ENCODE results near the gene LRRC9.
"Not testable (repeated sequence)": the region's sequence is repeated elsewhere in the genome, so short reads cannot be mapped to it uniquely, and the experiment has no call there.

The LRRC9 gene

DNA sequence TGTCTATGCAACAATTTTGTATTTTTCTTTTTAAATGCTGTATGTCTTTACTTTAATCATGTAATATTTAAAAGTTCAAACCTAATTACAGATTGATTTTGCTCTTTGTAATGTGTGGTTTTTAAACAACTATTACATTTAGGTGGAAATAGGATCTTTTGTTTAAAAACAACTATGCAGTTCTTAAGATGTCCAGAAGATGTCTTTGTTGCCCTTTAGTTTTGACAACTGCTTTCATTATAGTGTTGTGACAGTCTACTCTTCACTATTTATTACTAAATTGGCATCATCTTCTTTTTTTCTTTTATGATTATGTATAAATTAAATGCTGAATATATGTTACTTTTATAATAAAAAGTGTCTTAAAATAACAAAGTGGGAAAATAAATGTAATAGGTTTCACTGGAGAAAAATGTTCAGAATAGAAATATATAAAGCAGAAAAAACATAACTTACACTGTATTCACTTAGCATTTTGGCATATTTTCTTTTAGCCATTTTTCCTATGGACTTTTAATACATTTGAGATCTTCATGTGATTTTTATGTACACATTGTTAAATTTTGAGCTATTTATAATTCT lies 144.6 kb downstream of the LRRC9 start:
- DNase-seq (ENCODE audit: low spot score): peak; percentile 48

DNA sequence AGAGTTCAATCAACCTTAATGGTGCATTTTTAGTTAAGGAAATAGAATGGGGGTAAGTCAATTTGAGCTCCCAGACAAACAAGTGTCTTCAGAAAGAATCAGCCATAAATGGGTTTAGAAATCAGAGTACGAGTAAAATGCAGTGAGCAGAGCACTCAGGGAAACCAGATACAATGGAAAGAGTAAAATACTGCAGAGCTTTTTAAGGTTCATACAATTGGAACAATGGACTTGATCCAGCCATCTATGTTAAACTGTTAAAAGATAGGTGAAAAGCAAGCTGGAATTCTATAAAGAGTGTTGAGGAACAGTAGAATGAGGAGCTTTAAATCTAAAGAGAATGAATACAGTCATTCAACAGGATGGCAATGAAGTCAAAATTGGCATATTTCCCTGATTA lies 147.9 kb downstream of the LRRC9 start:
- no peak for DNase-seq (ENCODE audit: low spot score)

DNA sequence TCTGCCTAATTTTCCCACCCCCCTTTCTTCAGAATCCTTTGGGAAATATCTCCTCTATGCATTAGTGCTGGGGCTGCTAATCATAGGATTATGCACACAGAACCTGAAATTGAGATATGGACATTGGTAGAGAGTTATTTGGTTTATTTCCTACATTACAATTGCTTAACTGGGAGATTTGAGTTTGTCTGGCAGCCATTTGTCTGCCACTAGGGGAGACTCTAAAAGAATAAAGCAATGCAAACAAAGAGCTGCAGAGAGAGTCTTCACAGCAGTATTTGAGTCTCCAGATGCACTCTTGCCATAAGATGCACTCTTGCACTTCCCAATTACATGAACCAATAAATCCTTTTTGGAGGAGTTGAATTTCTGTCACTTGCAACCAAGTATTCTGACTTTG lies 159.8 kb downstream of the LRRC9 start:
- DNase-seq (ENCODE audit: low spot score): no peak

DNA sequence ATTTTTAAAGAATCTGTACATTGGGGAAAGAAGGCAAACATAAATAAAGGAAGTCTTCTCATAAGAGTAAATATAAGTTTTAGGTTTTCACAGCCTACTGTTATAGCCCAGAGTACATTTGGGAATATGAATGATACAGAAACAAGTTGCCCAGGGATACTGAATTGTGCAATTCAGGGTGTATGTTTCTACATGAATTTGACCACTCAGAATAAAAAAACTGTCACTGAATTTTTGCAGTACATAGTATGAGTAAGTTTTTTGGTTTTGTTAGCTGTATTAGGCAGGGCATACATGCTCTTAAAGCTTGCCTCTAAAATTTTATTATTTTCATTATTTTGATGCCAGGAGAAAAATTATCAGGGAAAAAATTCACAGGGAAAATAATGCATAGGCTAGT lies 165.1 kb downstream of the LRRC9 start:
- no peak for DNase-seq (ENCODE audit: low spot score)

DNA sequence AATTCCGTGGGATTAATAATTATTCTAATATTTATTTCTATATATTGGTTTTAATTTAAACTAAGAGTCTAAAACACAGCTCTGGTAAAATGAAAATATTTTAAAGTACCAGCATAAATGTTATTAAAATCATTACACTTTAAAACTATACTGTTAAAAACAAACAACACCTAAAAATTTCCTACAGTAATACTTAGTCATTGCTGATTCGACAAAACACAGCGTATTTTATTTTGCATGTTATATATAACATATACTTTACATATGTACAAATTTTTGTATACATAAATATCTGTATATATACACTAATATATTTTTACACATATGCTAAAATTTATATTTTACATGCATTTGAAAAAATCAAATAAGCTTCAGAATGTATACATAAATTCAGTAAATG lies 165.7 kb downstream of the LRRC9 start:
- no peak for DNase-seq (ENCODE audit: low spot score)

DNA sequence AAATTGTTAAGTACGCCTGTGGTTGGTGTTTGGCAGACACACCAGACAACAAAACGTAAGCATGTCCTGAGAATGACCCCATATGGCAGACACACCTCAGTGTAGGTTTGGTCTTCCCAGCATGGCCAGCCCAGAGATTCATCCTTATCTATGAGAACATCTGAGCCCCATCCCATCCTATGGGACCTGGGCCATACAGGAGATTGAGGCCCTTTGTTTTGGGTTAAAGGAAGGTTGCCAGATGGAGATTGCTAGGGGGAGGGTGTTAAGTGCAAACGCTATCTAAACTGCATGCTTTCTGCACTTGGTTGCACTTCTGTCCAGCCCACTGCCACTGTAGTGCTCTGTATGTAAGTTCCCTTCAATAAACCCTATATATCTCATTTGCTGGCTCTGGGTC lies 167.7 kb downstream of the LRRC9 start:
- no peak for DNase-seq (ENCODE audit: low spot score)

DNA sequence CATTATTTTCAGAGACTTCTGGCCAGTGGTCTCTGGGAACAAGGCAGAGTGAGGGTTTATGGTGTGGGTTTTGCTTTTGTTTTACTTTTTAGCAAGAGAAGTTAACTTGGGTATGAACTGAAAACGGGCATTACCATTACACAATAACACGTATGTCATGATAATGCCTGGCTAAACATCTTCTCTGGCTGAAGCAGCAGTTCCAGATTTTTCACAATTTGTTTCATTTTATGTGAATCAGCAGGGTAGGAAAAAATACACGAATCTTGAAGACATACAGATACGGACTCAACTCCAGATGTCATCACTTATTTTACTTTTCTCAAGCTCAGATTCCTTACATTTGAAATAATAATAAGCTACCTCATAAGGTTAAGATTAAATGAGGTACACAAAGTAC lies 169.3 kb downstream of the LRRC9 start:
- DNase-seq (ENCODE audit: low spot score): no peak

DNA sequence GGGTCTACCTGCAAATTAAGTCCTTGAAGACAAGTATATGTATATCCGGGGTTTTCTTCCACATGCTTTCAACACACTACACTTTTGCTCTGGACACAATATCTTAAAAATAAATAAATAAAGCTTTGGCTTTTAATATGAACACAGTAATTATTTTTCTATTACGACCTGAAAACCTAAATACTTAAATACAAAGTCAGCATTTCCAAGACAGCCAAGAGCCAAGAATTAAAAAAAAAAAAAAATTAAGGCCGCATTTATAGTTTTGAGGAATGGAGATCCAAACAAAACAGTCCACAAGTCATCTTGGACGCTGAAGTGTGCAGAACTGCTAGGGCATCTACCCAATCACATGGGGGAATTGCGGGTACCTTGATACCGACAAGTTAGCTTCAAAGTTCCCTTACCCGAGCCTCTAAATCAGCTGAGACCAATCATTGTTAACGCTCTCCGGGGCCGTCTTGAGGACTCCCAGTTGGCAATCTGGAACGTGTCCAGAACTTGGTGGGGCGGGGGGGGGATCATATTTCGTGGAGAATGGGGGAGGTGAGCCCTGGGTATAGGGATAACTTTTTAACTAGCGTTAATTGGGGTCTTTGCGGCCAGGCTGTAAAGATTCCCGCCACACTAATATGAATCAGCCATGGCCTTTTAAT lies 171.0 kb downstream of the LRRC9 start:
- DNase-seq (ENCODE audit: low spot score): peak; percentile 22

DNA sequence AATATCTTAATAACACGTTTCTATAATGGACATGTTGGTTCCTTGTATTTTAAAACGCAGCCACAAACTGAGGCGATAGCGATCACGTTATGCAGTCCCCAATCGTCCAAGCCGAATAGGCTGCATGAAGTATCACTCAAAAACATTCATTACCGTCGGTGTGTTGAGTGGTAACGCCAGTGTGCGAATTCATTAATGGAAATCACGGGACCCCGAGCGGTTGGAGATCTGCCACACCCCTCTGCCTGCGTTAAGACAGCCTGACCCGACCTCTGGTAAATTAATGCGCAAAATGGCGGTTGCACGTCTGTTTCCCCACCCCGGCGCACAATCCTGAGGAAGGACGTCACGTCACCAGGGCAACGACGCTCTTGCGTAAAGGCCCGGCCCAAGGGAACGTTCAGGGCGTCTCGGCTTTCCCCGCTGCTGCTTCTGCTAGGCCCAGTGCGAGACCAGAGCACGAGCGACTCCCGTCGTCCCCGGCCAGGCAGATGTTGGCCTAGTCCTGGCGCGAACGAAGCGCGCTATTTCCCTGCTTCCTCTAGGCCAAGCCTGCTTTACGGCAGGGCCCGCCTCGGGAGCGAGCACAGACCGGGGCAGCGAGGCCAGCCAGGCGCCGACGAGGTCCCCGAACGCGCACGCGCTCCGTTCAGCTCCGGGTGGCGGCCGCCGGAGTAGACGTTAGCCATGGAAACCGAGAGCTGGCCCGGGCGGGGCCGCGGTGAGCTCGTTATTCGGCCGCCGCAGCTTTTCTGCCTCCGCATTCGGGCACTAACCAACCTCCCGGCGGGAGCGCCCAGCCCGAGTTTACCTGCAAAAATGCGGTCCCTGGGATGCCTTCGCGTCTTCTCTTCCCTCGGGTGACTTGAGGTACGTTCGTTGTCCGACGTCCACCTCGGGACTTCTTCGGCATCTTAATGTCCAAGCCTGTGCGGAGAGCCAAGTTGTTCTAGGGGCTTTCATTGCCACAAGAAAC lies 171.9 kb downstream of the LRRC9 start, which contains the start of gene PCNX4:
Gene PCNX4, plus strand, starts transcription at position 374 of the 976 bp plus-strand sequence. CDS start 15,716 bp downstream, outside the sequence.
- peak; percentile 94 for DNase-seq (ENCODE audit: low spot score)

DNA sequence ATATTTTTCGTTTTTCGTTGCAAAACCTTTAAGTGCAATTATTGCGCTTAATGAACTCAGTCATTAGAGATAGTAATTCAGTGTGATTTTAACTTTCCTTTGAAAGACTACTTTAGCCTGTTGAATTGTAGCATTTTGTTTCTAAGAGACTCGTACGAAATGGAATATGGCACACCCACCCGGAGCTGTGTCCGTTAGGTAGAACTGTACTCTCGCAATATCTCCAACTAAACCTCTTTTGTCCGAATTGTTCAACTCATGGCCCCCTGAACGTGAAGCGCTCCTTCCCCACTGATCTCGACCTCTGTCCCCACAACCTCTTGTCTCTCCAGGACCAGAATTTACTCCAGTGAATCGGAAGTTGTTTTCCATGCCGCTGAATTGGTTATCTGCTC lies 172.6 kb downstream of the LRRC9 start:
- peak; percentile 13 for DNase-seq (ENCODE audit: low spot score)

DNA sequence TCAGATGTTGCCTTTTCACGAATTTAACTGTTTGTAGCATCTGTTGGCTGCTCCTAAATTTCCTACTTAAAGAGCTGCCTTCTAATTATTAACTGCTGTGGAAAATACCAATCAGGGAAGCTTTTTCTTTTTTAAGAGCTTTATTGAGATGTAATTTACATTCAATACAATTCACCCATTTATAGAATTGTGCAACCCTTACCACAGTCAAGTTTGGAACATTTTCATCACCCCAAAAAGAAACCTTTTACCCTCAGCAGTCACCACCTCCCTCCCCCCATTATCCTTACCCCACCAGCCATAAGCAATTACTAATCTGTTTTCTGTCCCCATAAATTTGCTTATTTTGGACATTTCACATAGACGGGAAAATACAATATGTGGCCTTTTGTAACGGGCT lies 173.1 kb downstream of the LRRC9 start:
- DNase-seq (ENCODE audit: low spot score): no peak

DNA sequence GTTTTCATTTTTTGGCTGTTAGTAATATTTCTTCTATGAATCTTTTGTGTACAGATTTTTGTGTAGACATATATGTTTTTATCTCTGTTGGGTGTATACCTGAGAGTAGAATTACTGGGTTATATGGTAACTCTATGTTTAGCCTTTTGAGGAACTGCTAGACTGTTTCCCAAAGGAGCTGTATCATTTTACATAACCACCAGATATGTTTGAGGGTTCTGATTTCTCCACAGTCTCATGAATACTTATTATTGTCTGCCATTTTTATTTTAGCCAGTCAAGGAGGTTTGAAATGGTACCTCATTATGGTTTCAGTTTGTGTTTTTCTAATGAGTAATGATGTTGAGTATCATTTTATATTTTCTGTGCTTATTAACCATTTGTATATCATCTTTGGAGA lies 173.7 kb downstream of the LRRC9 start:
- no peak for DNase-seq (ENCODE audit: low spot score)

DNA sequence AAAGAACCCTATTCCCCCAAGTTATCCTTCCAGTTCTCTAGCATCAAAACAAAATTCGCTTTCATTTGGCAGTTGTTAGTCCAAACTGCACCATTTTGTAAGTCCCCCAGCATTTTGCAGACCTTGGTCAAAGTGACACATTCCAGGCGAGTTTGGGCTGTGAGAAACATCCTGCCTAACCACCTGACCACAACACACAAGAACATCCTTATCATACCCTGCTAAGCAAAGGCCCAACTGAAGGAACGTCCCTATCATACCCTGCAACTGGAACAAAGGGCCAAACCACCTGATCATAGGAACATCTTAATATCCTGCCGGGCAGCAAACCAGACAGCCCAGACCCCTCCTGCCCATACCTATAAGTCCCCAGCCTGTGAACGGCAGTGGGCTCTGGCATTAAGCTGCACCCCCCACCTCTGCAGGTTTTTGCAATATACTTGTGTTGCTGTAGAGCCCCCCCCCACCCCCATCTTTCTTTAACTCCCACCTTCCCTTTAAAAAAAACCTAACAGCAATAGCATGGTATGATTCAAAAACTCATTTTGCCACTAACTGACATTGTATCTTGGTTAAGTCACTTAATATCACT lies 174.5 kb downstream of the LRRC9 start:
- peak; percentile 11 for DNase-seq (ENCODE audit: low spot score)

DNA sequence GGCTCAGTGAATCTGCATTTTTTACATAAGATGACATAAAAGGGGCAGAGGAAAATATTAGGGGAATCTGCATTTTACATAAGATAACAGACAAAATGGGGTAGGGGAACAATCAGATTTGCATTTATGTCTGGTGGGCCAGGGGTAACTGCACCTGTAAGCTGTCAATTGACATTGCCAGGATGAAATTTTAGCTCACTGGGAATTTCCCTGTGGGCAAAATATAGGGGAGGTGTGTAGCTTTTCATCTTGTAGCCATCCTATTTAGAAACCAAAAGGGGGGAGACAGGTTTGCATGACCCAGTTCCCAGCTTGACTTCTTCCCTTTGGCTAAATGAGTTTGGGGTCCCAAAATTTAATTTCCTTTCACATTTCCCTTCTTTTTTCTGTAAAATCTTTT lies 175.3 kb downstream of the LRRC9 start:
- no peak for DNase-seq (ENCODE audit: low spot score)

DNA sequence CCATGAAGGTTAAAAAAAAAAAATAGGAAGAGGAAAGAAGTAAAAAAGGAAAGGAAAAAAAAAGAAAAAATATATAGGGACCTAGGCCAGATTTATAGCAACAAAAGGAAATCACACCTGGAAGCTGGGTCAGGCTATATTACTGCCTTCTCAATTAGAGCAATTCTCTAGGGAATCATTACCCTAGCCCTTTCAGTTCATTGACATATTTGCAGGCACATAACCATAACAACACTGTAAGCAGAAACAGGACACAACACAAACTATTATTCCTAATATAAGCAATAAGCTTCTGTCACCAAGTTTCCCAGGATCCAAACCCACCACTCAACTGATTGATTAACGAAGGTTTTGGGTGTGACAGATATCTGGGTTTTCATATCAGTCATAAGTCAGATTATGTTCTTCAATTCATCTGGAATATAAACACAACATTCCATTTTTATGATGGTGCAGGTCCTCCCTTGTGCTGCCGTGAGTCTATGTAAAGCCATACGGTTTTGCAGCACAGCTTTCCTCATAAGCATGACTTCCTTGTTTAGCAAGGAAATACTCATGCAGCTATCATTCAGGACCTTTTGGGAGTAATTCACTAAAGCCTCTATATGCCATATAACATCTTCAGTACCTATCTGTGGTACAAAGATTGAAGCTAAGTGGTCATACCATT lies 176.0 kb downstream of the LRRC9 start:
- no peak for DNase-seq (ENCODE audit: low spot score)

DNA sequence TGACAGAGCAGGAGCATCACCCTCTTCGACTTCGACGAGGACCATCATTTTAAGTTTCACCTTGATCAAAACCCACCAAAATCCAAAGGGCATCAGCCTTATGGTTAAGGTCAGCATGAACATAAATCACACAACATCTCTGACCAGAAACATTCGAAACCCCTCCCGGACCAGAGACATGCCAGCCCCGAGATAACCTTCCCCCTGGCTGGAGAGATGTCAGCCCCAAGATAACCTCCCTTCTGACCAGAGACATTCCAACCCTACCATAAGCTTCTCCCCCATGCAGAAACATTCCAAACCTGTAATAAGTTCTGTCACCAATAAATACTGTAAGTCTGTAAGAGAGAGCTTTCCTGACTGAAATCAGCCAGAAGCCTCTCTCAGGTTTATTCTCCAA lies 178.0 kb downstream of the LRRC9 start:
- DNase-seq (ENCODE audit: low spot score): no peak

DNA sequence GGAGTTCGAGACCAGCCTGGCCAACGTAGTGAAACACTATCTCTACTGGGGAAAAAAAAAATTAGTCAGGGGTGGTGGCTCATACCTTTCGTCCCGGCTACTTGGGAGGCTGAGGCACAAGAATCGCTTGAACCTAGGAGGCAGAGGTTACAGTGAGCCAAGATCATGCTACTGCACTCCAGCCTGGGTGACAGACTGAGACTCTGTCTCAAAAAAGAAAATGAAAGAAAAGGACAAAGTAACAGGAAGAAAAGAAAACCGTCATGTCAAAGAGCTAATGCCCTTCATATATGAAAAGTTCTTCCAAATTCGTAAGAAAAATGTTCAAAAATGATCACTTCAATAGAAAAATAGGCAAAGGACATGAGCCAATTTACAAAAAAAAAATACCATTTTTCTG lies 179.9 kb downstream of the LRRC9 start:
- not testable (repeated sequence) for DNase-seq (ENCODE audit: low spot score)

DNA sequence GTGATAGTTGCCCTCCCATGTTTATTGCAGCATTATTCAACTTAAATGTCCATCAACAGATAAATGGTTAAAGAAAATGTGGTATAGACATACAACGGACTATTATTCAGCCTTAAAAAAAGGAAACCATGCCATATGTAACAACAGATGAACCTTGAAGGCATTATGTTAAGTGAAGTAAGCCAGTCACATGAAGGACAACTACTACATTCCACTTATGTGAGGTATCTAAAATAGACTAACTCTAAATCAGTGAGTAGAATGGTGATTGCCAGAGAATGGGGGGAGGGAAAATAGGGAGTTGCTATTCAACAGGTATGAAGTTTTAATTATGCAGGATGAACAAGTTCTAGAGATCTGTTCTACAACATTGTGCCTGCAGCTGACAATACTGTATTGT lies 181.8 kb downstream of the LRRC9 start:
- no peak for DNase-seq (ENCODE audit: low spot score)

DNA sequence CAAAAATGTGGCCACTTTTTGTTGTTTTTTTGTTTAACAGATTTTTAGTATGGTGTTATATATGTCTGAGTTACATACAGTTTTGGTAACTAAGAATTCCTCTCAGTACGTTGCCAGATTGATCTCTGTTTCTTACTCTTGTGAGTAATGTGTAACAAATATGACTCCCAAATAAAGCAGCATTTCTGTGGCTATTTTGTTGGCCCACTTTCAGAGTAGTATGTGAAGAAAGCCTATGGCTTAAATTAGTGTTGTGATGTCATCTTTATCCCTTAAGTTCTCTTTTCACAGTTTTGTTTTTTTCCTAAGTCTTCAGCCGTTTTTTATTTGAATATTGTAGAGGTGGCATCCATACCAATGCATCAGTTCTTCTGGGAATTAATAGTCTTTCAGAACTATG lies 182.4 kb downstream of the LRRC9 start:
- no peak for DNase-seq (ENCODE audit: low spot score)

DNA sequence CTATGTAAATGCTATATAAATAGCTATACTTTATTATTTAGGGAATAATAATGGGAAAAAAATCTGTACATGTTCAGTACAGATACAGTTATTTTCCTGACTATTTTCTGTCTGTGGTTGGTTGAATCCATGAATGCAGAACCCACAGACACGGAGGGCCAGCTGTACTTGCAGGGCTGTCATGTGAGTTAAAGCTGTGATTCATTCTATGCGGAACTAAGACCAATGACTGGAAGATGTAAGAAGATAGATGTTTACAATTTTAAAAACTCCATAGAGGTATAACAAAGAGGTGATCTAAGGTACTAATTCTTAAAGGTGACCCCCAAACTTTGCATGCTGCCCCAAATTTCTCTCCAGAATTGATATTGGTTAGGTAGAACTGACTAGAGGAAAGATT lies 186.4 kb downstream of the LRRC9 start:
- no peak for DNase-seq (ENCODE audit: low spot score)

DNA sequence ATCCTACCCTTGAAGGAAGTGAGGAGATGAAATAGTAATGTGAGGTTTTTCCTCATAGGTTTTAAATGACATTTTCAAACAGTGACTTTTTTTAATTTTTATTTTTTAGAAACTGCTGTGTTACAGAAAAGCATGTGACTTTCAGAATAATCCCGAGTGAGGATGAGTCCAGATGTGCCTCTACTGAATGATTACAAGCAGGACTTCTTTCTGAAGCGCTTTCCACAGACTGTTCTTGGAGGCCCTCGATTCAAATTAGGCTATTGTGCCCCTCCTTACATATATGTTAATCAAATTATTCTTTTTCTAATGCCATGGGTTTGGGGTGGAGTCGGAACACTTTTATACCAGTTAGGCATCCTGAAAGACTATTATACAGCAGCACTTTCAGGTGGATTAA lies 187.5 kb downstream of the LRRC9 start:
- no peak for DNase-seq (ENCODE audit: low spot score)

DNA sequence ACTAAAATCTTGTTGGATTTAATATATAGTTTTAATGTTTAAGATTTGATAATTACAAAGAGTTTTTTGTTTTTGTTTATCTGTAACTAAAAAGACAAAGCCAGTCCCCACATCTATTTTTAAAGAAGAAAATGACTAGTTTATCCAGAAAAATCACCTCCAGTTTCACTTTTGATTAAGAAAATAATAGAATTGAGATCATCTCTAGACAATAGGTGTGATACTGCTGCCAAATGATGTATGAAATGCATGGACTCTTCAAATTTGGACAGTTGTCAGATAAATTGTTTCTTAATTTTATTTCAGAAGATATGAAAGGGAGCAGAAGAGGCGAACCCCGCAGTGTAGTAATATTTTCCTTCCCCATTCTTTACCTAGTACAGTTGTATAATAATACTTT lies 191.8 kb downstream of the LRRC9 start:
- no peak for DNase-seq (ENCODE audit: low spot score)

Data from CD4-positive, alpha-beta T cell treated with Interleukin-2 at 100 ng/mL for 4 hours (primary cell).